OCI-LY1 (cell line): ENCODE results near the gene MAPK8.

Experiments
- H2AFZ ChIP-seq: fragments of 200-600 bp; sonication (generic), shearing (Covaris generic); 2 replicates; pipeline ENCODE4 v1.6.0; 2014; ENCODE audit warnings: antibody characterized with exemption, mild to moderate bottlenecking, low read length
- H3F3A ChIP-seq: fragments of 200-600 bp; sonication (generic), shearing (Covaris generic); 2 replicates; pipeline ENCODE4 v1.6.0; 2014; ENCODE audit warnings: mild to moderate bottlenecking, antibody characterized with exemption, low read length, moderate library complexity; ENCODE audit not compliant: insufficient read depth
- H3K27ac ChIP-seq: fragments of 200-600 bp; sonication (generic); 2 replicates; pipeline ENCODE4 v1.5.1; 2014; ENCODE audit warnings: low read length, mixed run types, mild to moderate bottlenecking, low read depth; ENCODE audit not compliant: poor library complexity, severe bottlenecking
- H3K27me3 ChIP-seq: fragments of 200-600 bp; sonication (generic); 2 replicates; pipeline ENCODE4 v1.6.0; 2014; ENCODE audit warnings: antibody characterized with exemption, mild to moderate bottlenecking, low read length, moderate library complexity; ENCODE audit not compliant: insufficient read depth
- H3K36me3 ChIP-seq: fragments of 200-600 bp; sonication (generic); 2 replicates; pipeline ENCODE4 v1.6.1; 2014; ENCODE audit warnings: mild to moderate bottlenecking, antibody characterized with exemption, low read length, moderate library complexity, mixed read lengths; ENCODE audit not compliant: insufficient read depth
- H3K4me1 ChIP-seq: fragments of 200-600 bp; sonication (generic); 2 replicates; pipeline ENCODE4 v1.5.1; 2014; ENCODE audit warnings: mild to moderate bottlenecking, low read length, moderate library complexity; ENCODE audit not compliant: insufficient read depth, severe bottlenecking
- H3K4me2 ChIP-seq: fragments of 200-600 bp; sonication (generic), shearing (Covaris generic); 2 replicates; pipeline ENCODE4 v1.6.1; 2014; ENCODE audit warnings: low read length
- H3K4me3 ChIP-seq: fragments of 200-600 bp; sonication (generic); 2 replicates; pipeline ENCODE4 v1.5.1; 2014; ENCODE audit warnings: low read length, low read depth, mild to moderate bottlenecking, mixed read lengths; ENCODE audit not compliant: poor library complexity, severe bottlenecking
- H3K79me2 ChIP-seq: fragments of 200-600 bp; shearing (Covaris generic); 2 replicates; pipeline ENCODE4 v1.6.1; 2016; ENCODE audit warnings: mixed run types, low read length, mixed read lengths; ENCODE audit not compliant: insufficient read depth
- H3K9ac ChIP-seq: fragments of 200-600 bp; sonication (generic), shearing (Covaris generic); 2 replicates; pipeline ENCODE4 v1.6.1; 2014; ENCODE audit warnings: mild to moderate bottlenecking, low read length, mixed read lengths
- H3K9me2 ChIP-seq: fragments of 200-600 bp; sonication (generic), shearing (Covaris generic); 2 replicates; pipeline ENCODE4 v1.6.1; 2014; ENCODE audit warnings: low read depth, mild to moderate bottlenecking, low read length, mixed read lengths
- H3K9me3 ChIP-seq: fragments of 200-600 bp; shearing (Covaris generic); 2 replicates; pipeline ENCODE4 v1.6.1; 2014; ENCODE audit warnings: low read length, mixed read lengths
- H4K20me1 ChIP-seq: fragments of 200-600 bp; sonication (generic), shearing (Covaris generic); 2 replicates; pipeline ENCODE4 v1.6.0; 2016; ENCODE audit warnings: mild to moderate bottlenecking, low read length; ENCODE audit not compliant: insufficient read depth
- CTCF ChIP-seq: fragments of 200-600 bp; sonication (generic), shearing (Covaris generic); IDR thresholded peaks from 2 replicates; pipeline ENCODE4 v1.5.1; 2017; ENCODE audit warnings: mild to moderate bottlenecking, antibody characterized with exemption, low read length, moderate library complexity, mixed read lengths
- EZH2 ChIP-seq: fragments of 200-600 bp; sonication (generic), shearing (Covaris generic); IDR thresholded peaks from 2 replicates; pipeline ENCODE4 v1.8.0; 2017; ENCODE audit warnings: borderline replicate concordance, mixed run types, mild to moderate bottlenecking, antibody characterized with exemption, low read length, moderate library complexity, mixed read lengths

MAPK8 gene

GRCh38 chr10:48317321-48317990 lies 11.0 kb downstream of the MAPK8 start:
- H3K9me2 ChIP-seq, result no peaks in the 10 kb centered on the region
- H3K4me3 ChIP-seq, result no peak overlapping the region
- TF ChIP-seq CTCF, result no peak
- TF ChIP-seq EZH2, result no peak
- H3K79me2 ChIP-seq, result no peaks in the 10 kb centered on the region
- H2AFZ ChIP-seq, result no peak overlapping the region
- H3K36me3 ChIP-seq, result no peaks in the 10 kb centered on the region
- no peaks in the 10 kb centered on the region for H3K27me3 ChIP-seq
- no peak overlapping the region for H3K27ac ChIP-seq
- H3K9me3 ChIP-seq, result no peaks in the 10 kb centered on the region
- no peak overlapping the region for H3K9ac ChIP-seq
- no peaks in the 10 kb centered on the region for H3K4me1 ChIP-seq
- H4K20me1 ChIP-seq, result no peaks in the 10 kb centered on the region
- H3K4me2 ChIP-seq, result no peak overlapping the region
- no peaks in the 10 kb centered on the region for H3F3A ChIP-seq

GRCh38 chr10:48322017-48322416 lies 15.5 kb downstream of the MAPK8 start:
- Histone ChIP-seq H3K9me3 (no peaks in the 10 kb centered on the region), H3K27me3 (no peaks in the 10 kb centered on the region), H4K20me1 (no peaks in the 10 kb centered on the region), H3K9ac (no peak overlapping the region), H3K27ac (no peak overlapping the region), H3K79me2 (no peaks in the 10 kb centered on the region), H3K4me1 (no peaks in the 10 kb centered on the region), H2AFZ (no peak overlapping the region), H3K9me2 (no peaks in the 10 kb centered on the region), H3F3A (no peaks in the 10 kb centered on the region), H3K36me3 (no peaks in the 10 kb centered on the region), H3K4me3 (no peak overlapping the region), H3K4me2 (no peak overlapping the region)
- no peak for TF ChIP-seq CTCF
- TF ChIP-seq EZH2, result no peak

- Histone ChIP-seq H3K36me3 (no peaks in the 10 kb centered on the region), H3K4me2 (no peak overlapping the region), H3K4me3 (no peak overlapping the region), H4K20me1 (no peaks in the 10 kb centered on the region), H3K9ac (no peak overlapping the region), H3F3A (no peaks in the 10 kb centered on the region), H3K9me2 (no peaks in the 10 kb centered on the region), H3K4me1 (no peaks in the 10 kb centered on the region), H3K27ac (no peak overlapping the region), H3K9me3 (no peaks in the 10 kb centered on the region), H2AFZ (no peak overlapping the region), H3K79me2 (no peaks in the 10 kb centered on the region), H3K27me3 (no peaks in the 10 kb centered on the region)
- no peak for TF ChIP-seq CTCF
These were observed 18.1 kb downstream of the MAPK8 start for GRCh38 chr10:48324580-48324979.
